ENCODE data around the gene ACAP3.

ACAP3 gene

GRCh38 chr1:1313500-1314236 lies 5.9 kb upstream of the ACAP3 start:
- no peak for DNase-seq

DNA sequence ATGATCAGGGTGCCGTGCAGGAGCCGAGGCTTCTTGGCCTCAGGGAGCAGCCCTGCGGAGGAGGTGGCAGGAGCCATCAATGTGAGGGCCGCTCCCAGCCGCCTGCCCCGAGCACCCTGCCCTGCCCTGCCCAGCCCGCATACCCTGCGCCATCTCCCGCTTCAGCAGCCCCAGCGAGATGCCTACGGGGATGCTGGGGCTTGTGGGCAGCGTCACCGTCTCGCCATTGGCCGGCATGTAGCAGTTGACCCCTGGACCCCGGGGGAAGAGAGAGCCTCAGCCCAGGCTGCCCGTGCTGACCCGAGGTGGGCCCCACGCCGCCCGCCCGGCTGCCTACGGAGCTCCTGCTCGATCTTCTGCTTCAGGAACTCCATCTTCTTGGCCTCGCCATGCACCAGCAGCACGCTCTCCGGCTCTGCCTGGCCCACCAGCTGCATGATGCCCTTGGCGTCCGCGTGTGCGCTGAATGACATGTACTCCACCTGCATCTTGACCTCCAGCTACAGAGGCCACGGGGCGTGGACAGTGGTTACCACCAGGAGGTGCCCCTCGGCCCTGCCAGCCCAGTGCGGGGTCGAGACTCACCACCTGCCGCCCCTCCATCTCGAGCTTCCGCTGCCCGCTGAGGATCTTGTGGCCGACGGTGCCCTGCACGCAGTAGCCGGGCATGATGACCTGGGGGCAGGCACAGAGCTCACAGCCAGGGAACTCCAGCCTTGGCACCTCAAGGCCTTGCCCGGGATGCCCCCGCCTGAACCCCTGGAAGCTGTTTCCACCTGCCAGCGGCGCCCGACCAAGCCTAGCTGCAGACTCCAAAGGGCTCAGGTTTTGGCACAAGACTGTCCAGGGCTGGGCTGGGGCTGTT lies 5.0 kb upstream of the ACAP3 start:
- DNase-seq: no peak

- no peak for DNase-seq
These were observed 3.7 kb upstream of the ACAP3 start for GRCh38 chr1:1311107-1312104.

- no peak for DNase-seq
These were observed 2.8 kb upstream of the ACAP3 start for GRCh38 chr1:1310476-1311053.

DNA sequence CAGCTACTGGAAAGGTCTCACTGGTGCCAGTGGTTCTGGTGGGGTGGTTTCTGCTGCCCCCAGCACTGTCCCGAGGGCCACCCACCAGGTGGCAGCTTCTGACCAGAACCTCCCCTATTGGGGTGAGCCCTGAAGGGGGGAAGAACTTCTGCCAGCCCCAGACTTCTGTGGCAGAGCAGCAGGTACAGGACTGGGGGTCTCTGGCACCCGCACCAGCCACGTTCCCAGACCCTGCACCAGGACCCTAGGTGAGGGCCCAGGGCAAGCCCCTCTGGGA lies 2.3 kb upstream of the ACAP3 start:
- DNase-seq: no peak

GRCh38 chr1:1309251-1310108 lies 1.8 kb upstream of the ACAP3 start:
- peak; percentile 69 for DNase-seq

- no peak for DNase-seq
These were observed 1.1 kb upstream of the ACAP3 start for GRCh38 chr1:1308756-1309250.

DNA sequence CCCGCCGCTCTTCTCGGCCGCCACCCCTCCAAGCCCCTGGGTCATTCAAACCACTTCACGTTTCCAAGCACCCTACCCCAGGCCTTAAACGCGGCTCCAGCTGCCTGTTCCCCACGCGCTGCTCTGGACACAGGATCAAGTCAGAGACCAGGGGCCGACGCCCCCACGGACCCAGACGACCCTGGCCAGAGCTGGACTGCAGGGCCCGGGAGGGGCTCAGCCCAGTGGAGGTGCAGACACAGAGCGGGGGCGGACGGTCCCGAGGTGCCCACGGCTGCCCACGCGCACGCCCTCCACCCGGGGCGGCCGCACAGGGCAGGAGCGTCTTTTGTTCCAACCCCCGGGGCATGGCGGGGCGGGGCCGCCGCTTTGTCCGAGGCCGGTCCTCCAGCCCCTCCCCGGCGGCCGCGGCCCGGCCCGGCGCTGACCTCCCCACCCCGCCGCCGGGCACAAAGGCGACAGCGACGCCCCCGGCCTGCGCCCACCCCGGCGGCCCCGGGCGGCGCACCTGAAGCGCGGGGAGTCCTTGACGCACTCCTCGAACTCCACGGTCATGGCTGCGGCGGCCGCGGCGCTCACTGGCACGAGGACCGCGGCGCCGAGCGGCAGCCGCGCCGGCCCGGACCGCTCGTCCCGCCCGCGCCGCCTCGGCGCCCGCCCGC lies 338 bp downstream of the ACAP3 start:
- peak; percentile 53 for DNase-seq

GRCh38 chr1:1306661-1307260 lies 969 bp downstream of the ACAP3 start:
- no peak for DNase-seq

GRCh38 chr1:1306070-1306660 lies 1.6 kb downstream of the ACAP3 start:
- DNase-seq: peak; percentile 79

- DNase-seq: peak; percentile 96
These were observed 2.2 kb downstream of the ACAP3 start for GRCh38 chr1:1305300-1306069.

GRCh38 chr1:1304331-1305299 lies 3.1 kb downstream of the ACAP3 start:
- DNase-seq: peak; percentile 99

GRCh38 chr1:1303736-1304135 lies 4.0 kb downstream of the ACAP3 start:
- peak; percentile 61 for DNase-seq

DNA sequence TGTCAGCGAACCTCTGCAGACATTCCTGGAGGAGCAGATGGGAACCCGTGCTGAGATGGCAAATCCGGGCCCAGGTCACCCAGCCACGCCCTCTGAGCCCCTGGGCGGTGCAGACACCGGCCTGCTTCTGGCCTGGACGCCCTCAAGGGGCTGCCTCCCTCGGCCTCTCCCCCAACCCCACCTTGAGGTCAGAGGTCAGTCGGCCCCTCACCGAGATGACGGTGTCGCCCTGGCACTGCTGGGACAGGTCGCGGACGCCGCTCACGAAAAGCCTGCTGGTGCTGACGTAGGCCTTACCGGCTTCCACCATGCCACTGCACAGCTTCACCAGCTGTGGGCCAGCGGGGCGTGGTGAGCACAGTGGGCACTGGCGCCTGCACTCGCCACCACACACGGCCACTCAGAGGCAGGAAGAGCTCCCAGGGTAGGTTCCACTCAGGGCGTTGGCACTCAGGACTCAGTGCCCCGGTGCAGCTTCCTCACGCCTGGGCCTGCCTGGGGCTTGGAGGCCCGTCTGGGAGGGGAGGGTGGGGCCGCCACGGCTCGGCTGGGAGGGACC lies 4.7 kb downstream of the ACAP3 start:
- peak; percentile 83 for DNase-seq

GRCh38 chr1:1302006-1302430 lies 5.7 kb downstream of the ACAP3 start:
- DNase-seq: peak; percentile 46

DNA sequence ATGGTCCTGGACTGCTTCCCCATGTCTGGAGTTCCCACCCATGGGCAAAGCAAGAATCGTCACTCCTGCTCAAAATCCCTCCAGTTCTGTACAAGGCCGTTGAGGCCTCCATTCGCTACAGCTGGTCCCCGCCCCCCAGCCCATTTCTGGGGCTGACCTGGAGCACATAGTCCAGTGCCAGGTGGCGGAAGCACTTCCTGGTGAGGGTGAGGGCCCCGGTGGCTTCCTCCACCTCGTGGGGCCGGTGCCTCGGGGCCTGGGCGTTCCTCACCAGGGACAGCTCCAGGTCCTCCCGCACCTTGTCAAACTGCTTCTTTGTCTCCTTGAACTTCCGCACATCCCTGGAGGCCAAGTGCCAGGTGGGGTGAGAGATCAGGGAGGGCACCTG lies 7.4 kb downstream of the ACAP3 start:
- no peak for DNase-seq

DNA sequence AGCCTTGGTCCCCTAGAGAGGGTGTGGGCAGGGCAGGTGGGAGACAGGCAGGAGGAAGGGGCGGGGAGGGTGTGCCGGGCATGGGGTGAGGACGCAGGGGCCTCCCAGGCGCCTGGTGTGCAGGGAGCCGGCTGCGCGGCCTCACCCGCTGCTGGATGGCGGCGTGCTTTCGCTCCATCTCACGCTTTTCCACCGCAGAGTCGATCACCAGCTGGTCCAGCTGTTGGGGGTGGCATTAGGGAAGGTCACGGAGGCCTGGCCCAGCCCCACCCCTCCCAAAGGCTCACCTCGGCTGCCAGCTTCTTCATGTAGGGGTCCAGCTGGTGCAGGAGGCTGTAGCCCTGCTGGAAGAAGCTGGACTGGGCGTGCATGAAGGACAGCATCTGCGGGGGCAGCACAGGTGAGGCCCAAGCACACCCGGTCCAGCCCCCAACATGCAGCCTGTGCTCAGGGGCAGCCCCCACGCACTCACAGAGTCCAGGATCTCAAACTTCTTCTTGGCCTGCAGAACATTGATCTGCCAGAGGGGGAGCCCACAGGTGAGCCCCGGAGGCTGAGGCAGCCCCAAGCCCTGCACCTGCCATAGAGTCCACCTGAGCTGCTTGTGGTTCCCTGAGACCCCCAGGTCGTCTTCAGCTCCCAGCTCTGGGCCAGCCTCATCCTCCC lies 7.9 kb downstream of the ACAP3 start:
- DNase-seq: peak; percentile 69

Data from NCI-H82 (cell line).